IMR-90 (cell line): Measurements from ENCODE around the gene SLIT3. TPM values are rescaled to one million over a fixed set of nuclear protein-coding genes. Genes with fewer than 3 reads are reported as not detected.

ENCODE experiments used
- ATAC-seq: fragments of 200-7000 bp; cut with Tn5 transposase; 2 replicates; pipeline ENCODE4 v1.9.1; 2020; ENCODE audit warnings: low read depth, mild to moderate bottlenecking, moderate library complexity
- BruUV-seq: library from RNA; stranded (reverse); fragments of 400-500 nt; replicated peaks from 2 replicates; lab custom pipeline; 2021; lab: Mats Ljungman, UMichigan
- CTCF ChIA-PET: fragments of 300-600 bp; formaldehyde crosslinking; extraction: SDS; loops from one replicate; lab custom pipeline; 2021; ENCODE audit warnings: antibody characterized with exemption; lab: Yijun Ruan, JAX
- POLR2A ChIA-PET: fragments of 300-600 bp; sonication (Branson Sonifier 250); formaldehyde crosslinking; loops from one replicate; lab custom pipeline; 2022; ENCODE audit warnings: antibody characterized with exemption; ENCODE audit not compliant: unreplicated experiment; lab: Charles Lee
- DNase-seq: peaks from one replicate; pipeline ENCODE4 v3.0.0; 2013
- H2AFZ ChIP-seq: replicated peaks from 2 replicates; pipeline ENCODE3; 2013; ENCODE audit warnings: low read length, mild to moderate bottlenecking; ENCODE audit not compliant: poor library complexity
- H2AK5ac ChIP-seq: 2 replicates; pipeline ENCODE4 v1.6.1; 2013; ENCODE audit warnings: low read depth, low read length, inconsistent platforms
- H2AK9ac ChIP-seq: replicated peaks from 2 replicates; pipeline ENCODE3; 2013; ENCODE audit warnings: mild to moderate bottlenecking, low read depth, low read length, moderate library complexity; ENCODE audit not compliant: poor library complexity
- H2BK120ac ChIP-seq: 2 replicates; pipeline ENCODE4 v1.6.1; 2013; ENCODE audit warnings: low read depth, low read length, inconsistent platforms
- H2BK15ac ChIP-seq: 3 replicates; pipeline ENCODE4 v1.6.1; 2013; ENCODE audit warnings: low read depth, low read length, inconsistent platforms
- H2BK20ac ChIP-seq: 2 replicates; pipeline ENCODE4 v1.6.1; 2013; ENCODE audit warnings: low read depth, mild to moderate bottlenecking, inconsistent platforms, low read length, moderate library complexity
- H2BK5ac ChIP-seq: 2 replicates; pipeline ENCODE4 v1.6.1; 2013; ENCODE audit warnings: mild to moderate bottlenecking, low read depth, low read length, inconsistent platforms; ENCODE audit not compliant: poor library complexity, severe bottlenecking
- H3K14ac ChIP-seq: replicated peaks from 2 replicates; pipeline ENCODE4 v1.6.1; 2013; ENCODE audit warnings: low read depth, low read length, inconsistent platforms
- H3K18ac ChIP-seq: 2 replicates; pipeline ENCODE4 v1.6.1; 2013; ENCODE audit warnings: low read depth, low read length, control low read depth
- H3K23ac ChIP-seq: 2 replicates; pipeline ENCODE4 v1.6.1; 2013; ENCODE audit warnings: low read depth, low read length, inconsistent platforms
- H3K27ac ChIP-seq: 2 replicates; pipeline ENCODE4 v1.5.1; 2013; ENCODE audit warnings: mild to moderate bottlenecking, control low read depth, low read length; ENCODE audit not compliant: insufficient read depth
- H3K27me3 ChIP-seq: 2 replicates; pipeline ENCODE4 v1.6.1; 2013; ENCODE audit warnings: low read length; ENCODE audit not compliant: control insufficient read depth, insufficient read depth
- H3K36me3 ChIP-seq: 2 replicates; pipeline ENCODE4 v1.6.1; 2013; ENCODE audit warnings: low read length, mixed read lengths; ENCODE audit not compliant: control insufficient read depth, insufficient read depth
- H3K4ac ChIP-seq: 2 replicates; pipeline ENCODE4 v1.6.1; 2013; ENCODE audit warnings: low read depth, low read length, inconsistent platforms
- H3K4me1 ChIP-seq: 2 replicates; pipeline ENCODE4 v1.6.1; 2013; ENCODE audit warnings: low read length, mixed read lengths; ENCODE audit not compliant: control insufficient read depth, insufficient read depth
- H3K4me2 ChIP-seq: 2 replicates; pipeline ENCODE4 v1.6.1; 2013; ENCODE audit warnings: low read depth, mild to moderate bottlenecking, control low read depth, low read length, moderate library complexity
- H3K4me3 ChIP-seq: 2 replicates; pipeline ENCODE4 v1.5.1; 2013; ENCODE audit warnings: low read depth, mild to moderate bottlenecking, control low read depth, low read length, moderate library complexity; ENCODE audit not compliant: insufficient read depth
- H3K56ac ChIP-seq: 2 replicates; pipeline ENCODE4 v1.6.1; 2013; ENCODE audit warnings: low read length, inconsistent platforms; ENCODE audit not compliant: insufficient read depth; ENCODE audit errors: extremely low read depth
- H3K79me1 ChIP-seq, 2 experiments: 2 replicates each; pipeline ENCODE4 v1.6.1; 2013; ENCODE audit warnings: low read length in 2 of 2, inconsistent platforms in 1 of 2, low read depth in 1 of 2
- H3K9ac ChIP-seq: 2 replicates; pipeline ENCODE4 v1.6.1; 2013; ENCODE audit warnings: low read depth, low read length, control low read depth
- H3K9me1 ChIP-seq: 2 replicates; pipeline ENCODE4 v1.6.1; 2013; ENCODE audit warnings: low read length, inconsistent platforms; ENCODE audit not compliant: insufficient read depth
- H3K9me3 ChIP-seq: 2 replicates; pipeline ENCODE4 v1.6.1; 2013; ENCODE audit warnings: low read length; ENCODE audit not compliant: control insufficient read depth, insufficient read depth
- H4K20me1 ChIP-seq: 2 replicates; pipeline ENCODE4 v1.6.1; 2013; ENCODE audit warnings: low read length, inconsistent platforms; ENCODE audit not compliant: insufficient read depth
- H4K5ac ChIP-seq: 2 replicates; pipeline ENCODE4 v1.6.1; 2013; ENCODE audit warnings: mild to moderate bottlenecking, low read depth, low read length, control low read depth
- H4K8ac ChIP-seq, 2 experiments: 2 replicates each; pipeline ENCODE4 v1.6.1; 2013; ENCODE audit warnings: low read depth in 2 of 2, low read length in 2 of 2, control low read depth in 1 of 2, inconsistent platforms in 1 of 2
- H4K91ac ChIP-seq: 2 replicates; pipeline ENCODE4 v1.6.1; 2013; ENCODE audit warnings: low read depth, low read length, inconsistent platforms; ENCODE audit not compliant: insufficient read depth
- BHLHE40 ChIP-seq: fragments of 150-350 bp; IDR thresholded peaks from 2 replicates; pipeline ENCODE4 v1.6.1; 2016; ENCODE audit warnings: mild to moderate bottlenecking, low read depth, low read length
- CTCF ChIP-seq: conservative IDR thresholded peaks from 2 replicates; pipeline ENCODE4 v1.5.1; 2012; ENCODE audit warnings: mild to moderate bottlenecking, low read depth, low read length, improper control_type of control experiment
- ELK1 ChIP-seq: fragments of 150-350 bp; IDR thresholded peaks from 2 replicates; pipeline ENCODE4 v1.6.1; 2016; ENCODE audit warnings: low read depth, mild to moderate bottlenecking, low read length, moderate library complexity, borderline replicate concordance
- RCOR1 ChIP-seq: IDR thresholded peaks from 2 replicates; pipeline ENCODE4 v1.6.1; 2012; ENCODE audit warnings: mild to moderate bottlenecking, low read length, improper control_type of control experiment; ENCODE audit not compliant: insufficient replicate concordance
- USF2 ChIP-seq: fragments of 150-350 bp; IDR thresholded peaks from 2 replicates; pipeline ENCODE4 v1.6.1; 2017; ENCODE audit warnings: mild to moderate bottlenecking, antibody characterized with exemption, low read length, low read depth
- WGBS, 2 experiments: methylation state at CpG; one replicate each; pipeline versions ENCODE4 v1.1.5 to v1.1.7; 2013; ENCODE audit warnings: missing lambda C conversion rate in 2 of 2; ENCODE audit not compliant: insufficient read length in 1 of 2; ENCODE audit errors: extremely low coverage in 2 of 2; 5-methylcytosine and 5-hydroxymethylcytosine counted together
- dilution Hi-C: fragments of 300-500 bp; cut with HindIII; formaldehyde crosslinking; loops from one replicate; pipeline ENCODE4 v1.14.3; 2018; ENCODE audit warnings: low sequenced_read_pairs; ENCODE audit not compliant: unreplicated experiment
- in situ Hi-C: fragments of 300-500 bp; cut with MboI; formaldehyde crosslinking; loops from 3 replicates; pipeline ENCODE4 v1.14.3; 2019; ENCODE audit warnings: low sequenced_read_pairs, inconsistent platforms, mixed read lengths
- intact Hi-C: fragments of 100-400 bp; cut with micrococcal nuclease; formaldehyde crosslinking; loops from 2 replicates; pipeline ENCODE4 v1.10.0; 2022
- polyA plus RNA-seq, 3 experiments: library from polyadenylated mRNA; depleted of rRNA; stranded (reverse); fragments of >200 nt; gene quantifications; 2 replicates each; pipeline ENCODE4 v1.2.3, GENCODE V29; 2012; ENCODE audit warnings: low replicate concordance in 1 of 3
- total RNA-seq: library from RNA; depleted of rRNA; stranded (reverse); fragments of >200 nt; gene quantifications from 2 replicates; pipeline ENCODE4 v1.2.3, GENCODE V29; 2012

The SLIT3 gene
- total and polyA plus RNA-seq, 2 of the 4 experiments (the other 2 are of a cell fraction) = 0.18 to 0.50 TPM

- peaks cover 3% of the 10 kb centered on the region for H3K27me3 ChIP-seq
- H2BK15ac ChIP-seq = no peak overlapping the region
- dilution Hi-C loops = no loop called here
- no peak overlapping the region for H3K4me3 ChIP-seq
- ChIA-PET POLR2A (interaction anchor here (1.3 kb wide), 1 partner anchor 593 kb away, joined by 3 read pairs; the partner anchor contains the start of gene SPDL1), CTCF (no interaction called here)
- no peak overlapping the region for H3K27ac ChIP-seq
- no peak overlapping the region for H3K56ac ChIP-seq
- no peak overlapping the region for H3K23ac ChIP-seq
- no peaks in the 10 kb centered on the region for H3K9me3 ChIP-seq
- ATAC-seq (no peak), DNase-seq (no peak)
- no peaks in the 10 kb centered on the region for H3K9me1 ChIP-seq
- intact Hi-C loops = loop anchor here (5.0 kb wide), 1 partner anchor 1007 kb away; no protein-coding TSS in a partner anchor
- H2AK9ac ChIP-seq = no peak overlapping the region
- no peak overlapping the region for H2BK120ac ChIP-seq
- H4K8ac ChIP-seq = no peak overlapping the region
- H3K4ac ChIP-seq = no peak overlapping the region
- H4K91ac ChIP-seq = no peak overlapping the region
- H3K4me2 ChIP-seq = no peak overlapping the region
- in situ Hi-C loops = no loop called here
- no peak overlapping the region for H2AFZ ChIP-seq
- BruUV-seq = no TSS peak
- no peaks in the 10 kb centered on the region for H3K79me1 ChIP-seq
- no peak for TF ChIP-seq ELK1
- no peak for TF ChIP-seq USF2
- no peak for TF ChIP-seq BHLHE40
- no peak for TF ChIP-seq RCOR1
- no peak for TF ChIP-seq CTCF
- no peak overlapping the region for H3K14ac ChIP-seq
- no peaks in the 10 kb centered on the region for H3K4me1 ChIP-seq
- H3K36me3 ChIP-seq = no peaks in the 10 kb centered on the region
- H2BK5ac ChIP-seq = no peak overlapping the region
- H2BK20ac ChIP-seq = no peak overlapping the region
- H4K5ac ChIP-seq = no peak overlapping the region
- H4K20me1 ChIP-seq = no peaks in the 10 kb centered on the region
- no peak overlapping the region for H3K18ac ChIP-seq
- no peak overlapping the region for H2AK5ac ChIP-seq
- no peak overlapping the region for H3K9ac ChIP-seq
- WGBS, 2 experiments = no CpG with 5 or more reads among the region's 4 CpGs
Measured at GRCh38 chr5:168990679-168991078, 310.3 kb downstream of the SLIT3 start.
